Activated gamma-delta T cell treated with Interleukin-2 at 50 U/mL for 16 hours (primary cell): Measurements from ENCODE around the gene ARHGAP45.

ENCODE experiments used
- DNase-seq: peaks from one replicate; pipeline ENCODE4 v3.0.0-alpha.2; 2020

ARHGAP45 gene

DNA sequence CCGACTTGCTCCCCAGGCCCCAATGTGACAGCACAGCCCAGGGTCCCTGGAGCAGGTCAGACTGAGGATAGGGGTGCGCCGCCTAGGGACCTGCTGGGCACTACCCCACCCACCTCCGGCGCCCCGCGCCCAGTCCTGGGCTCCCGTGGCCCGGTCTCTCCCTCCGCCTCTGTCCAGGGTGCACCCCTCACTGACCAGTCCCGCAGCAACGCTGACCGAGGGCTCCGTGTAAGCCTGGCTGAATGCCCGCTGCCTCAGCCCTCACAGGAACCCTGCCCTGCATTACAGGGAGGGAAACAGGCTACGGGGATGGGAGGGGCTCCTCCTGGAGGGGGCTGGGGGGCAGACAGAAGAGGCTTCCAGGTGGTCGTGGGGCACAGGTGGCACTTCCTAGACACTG is 68.5 kb downstream of the ARHGAP45 start:
- no peak for DNase-seq

DNA sequence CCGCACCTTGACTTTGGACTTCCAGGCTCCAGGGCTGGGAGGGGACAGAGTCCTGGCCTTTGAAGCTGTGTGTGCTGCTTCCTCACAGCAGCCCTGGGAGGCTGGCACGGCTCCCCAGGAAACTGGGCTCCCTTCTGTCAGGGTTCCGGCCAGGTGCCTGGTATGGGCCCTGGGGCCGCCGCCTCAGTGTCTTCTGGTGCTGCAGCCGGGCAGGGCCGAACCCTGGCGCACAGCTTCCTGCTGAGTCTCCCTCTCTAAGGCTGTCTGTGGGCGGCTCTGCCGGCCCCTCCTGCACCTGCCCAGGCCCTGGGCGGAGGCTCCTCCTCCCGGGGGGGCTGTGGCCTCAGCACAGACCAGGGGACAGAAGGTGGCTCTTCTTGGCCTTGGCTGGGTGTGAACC is 69.2 kb downstream of the ARHGAP45 start:
- DNase-seq = no peak
